GM12873 (cell line): ENCODE results near the gene RLBP1.

Experiments used
- CTCF ChIP-seq: IDR thresholded peaks from 2 replicates; pipeline ENCODE4 v1.5.1; 2012; ENCODE audit warnings: low read depth, mild to moderate bottlenecking, moderate library complexity, low read length, control low read depth; ENCODE audit not compliant: insufficient read depth; ENCODE audit errors: missing control alignments

RLBP1 gene

GRCh38 chr15:89230277-89230676 lies 8.9 kb upstream of the RLBP1 start:
- no peak for TF ChIP-seq CTCF

- TF ChIP-seq CTCF: no peak
These were observed 6.0 kb upstream of the RLBP1 start for GRCh38 chr15:89227425-89227824.

- no peak for TF ChIP-seq CTCF
These were observed 5.2 kb upstream of the RLBP1 start for GRCh38 chr15:89226359-89227221.

- TF ChIP-seq CTCF: no peak
These were observed 4.2 kb upstream of the RLBP1 start for GRCh38 chr15:89225588-89225987.

GRCh38 chr15:89218531-89218930 lies 2.8 kb downstream of the RLBP1 start:
- TF ChIP-seq CTCF: no peak

- TF ChIP-seq CTCF: no peak
These were observed 3.5 kb downstream of the RLBP1 start for GRCh38 chr15:89217686-89218376.

GRCh38 chr15:89217031-89217430 lies 4.3 kb downstream of the RLBP1 start:
- TF ChIP-seq CTCF: no peak
